Right hindlimb (tissue), 1 donor: Measurements from ENCODE around the gene ITGA2.

Source experiments
- DNase-seq: peaks from one replicate; pipeline ENCODE4 v3.0.0-alpha.2; 2018

The ITGA2 gene

GRCh38 chr5:52989781-52990527, 802 bp downstream of the ITGA2 start:
- DNase-seq = peak; percentile 71

DNA sequence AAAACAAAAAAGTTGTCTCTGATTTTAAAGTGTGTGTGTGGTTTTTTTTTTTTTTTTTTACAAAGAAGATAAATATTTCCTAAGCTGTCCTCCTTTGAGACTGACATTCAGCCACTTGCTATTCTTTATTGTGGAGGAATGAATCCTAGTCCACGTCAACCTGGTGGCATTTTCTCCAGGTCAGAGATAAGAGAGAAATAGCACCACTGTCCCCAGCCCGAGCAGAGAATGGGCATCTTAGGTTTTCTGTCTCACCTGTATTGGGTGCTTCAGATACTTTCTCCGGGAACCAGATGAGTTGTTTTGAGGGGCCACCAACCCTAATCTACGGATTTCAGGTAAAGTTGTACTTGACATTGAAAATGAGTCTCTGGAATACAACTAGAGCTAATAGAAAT, 1.4 kb downstream of the ITGA2 start:
- DNase-seq = no peak

DNA sequence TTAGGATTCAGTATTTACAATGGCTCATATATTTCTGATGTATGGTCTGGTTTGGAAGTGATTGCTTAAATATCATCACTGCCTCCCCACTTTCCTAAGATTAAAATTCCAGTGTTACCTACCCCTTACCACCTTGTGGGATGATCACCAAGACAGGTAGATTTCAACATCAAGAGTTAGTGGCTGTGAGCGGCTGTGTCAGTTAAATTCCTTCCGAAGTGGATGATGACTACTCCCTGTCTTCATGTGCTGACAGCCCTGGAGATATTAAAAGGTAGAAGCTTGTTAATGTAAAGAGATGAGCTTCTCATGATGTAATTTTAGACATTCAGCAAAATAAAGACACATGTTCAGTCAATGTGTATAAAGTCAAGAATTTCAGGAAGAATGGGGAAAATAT, 4.2 kb downstream of the ITGA2 start:
- DNase-seq = no peak

GRCh38 chr5:52994266-52994665, 5.1 kb downstream of the ITGA2 start:
- DNase-seq = no peak

DNA sequence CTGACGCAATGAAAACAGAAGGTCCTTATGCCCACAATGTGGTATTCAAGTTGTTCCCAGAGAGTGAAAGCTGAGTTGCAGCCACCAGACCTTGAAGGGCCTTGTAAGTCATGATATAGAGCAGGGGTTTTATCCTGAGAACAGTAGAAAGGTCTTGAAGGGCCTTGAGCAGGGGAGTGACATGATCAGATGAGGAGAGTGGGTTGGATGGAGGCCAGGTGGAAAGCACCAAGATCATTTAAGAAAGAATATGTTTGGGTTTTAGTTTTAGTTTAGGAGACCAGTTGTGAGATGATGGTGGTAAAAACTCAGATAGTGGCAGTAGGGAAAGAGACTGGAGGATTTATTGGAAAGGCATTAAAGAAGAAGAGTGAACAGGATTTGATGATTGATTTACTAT, 5.9 kb downstream of the ITGA2 start:
- DNase-seq = no peak

DNA sequence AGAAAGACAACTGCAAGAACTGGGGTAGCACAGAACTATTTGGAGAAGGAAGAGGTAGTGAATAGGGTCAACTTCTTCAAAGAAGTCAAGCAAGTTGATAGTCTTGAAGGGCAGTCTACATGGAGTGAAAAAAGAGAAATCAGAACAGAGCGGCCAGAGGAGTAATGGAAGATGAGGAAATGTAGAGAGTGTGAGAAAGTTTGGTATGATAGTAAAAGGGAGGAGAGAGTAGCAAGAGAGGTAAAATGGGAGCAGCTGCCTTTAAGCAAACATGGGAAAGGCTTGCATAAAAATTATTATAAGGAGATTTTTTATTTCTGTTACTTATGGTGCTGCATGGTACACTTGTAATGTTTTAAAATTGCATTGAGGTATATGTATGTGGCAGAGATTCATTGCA, 6.8 kb downstream of the ITGA2 start:
- DNase-seq = no peak

DNA sequence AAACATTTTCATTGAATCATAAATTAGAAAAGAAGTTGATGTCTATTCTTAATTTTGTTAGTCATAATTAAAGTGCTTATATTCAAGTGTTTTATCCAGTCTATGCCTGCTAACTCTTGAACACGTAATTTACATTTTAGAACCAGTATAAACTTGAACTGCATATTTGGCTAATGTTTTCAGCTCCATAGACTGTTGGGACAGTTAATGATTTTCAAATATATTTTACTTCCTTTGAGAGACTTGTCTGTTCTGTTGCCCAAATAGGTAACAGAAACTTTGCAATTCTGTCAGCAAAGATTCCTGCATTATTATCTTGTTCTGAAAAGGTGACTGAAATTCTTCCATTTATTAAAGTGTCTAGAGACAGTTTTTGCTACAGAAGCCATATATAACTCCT, 7.8 kb downstream of the ITGA2 start:
- no peak for DNase-seq

- no peak for DNase-seq
Observed at GRCh38 chr5:52997424-52997823, 8.3 kb downstream of the ITGA2 start.

- no peak for DNase-seq
Observed at GRCh38 chr5:52998552-52999313, 9.6 kb downstream of the ITGA2 start.

- DNase-seq = no peak
Observed at GRCh38 chr5:52999344-52999949, 10.3 kb downstream of the ITGA2 start.

DNA sequence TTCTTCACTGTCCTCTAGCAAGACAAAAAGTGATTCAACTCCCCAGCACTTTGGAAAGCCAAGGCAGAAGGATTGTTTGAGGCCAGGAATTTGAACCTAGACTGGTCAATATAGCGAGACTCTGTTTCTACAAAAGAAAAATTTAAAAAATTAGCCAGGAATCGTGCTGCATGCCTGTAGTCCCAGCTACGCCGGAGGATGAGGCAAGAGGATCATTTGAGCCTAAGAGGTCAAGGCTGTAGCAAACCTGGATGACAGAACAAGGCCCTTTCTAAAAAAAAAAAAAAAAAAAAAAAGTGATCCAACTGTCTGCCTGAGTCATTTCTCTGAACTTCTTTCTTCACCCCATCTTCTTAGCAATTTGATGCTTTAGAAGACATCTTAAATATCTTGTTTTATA, 12.4 kb downstream of the ITGA2 start:
- no peak for DNase-seq

GRCh38 chr5:53002491-53002890, 13.3 kb downstream of the ITGA2 start:
- DNase-seq = no peak

DNA sequence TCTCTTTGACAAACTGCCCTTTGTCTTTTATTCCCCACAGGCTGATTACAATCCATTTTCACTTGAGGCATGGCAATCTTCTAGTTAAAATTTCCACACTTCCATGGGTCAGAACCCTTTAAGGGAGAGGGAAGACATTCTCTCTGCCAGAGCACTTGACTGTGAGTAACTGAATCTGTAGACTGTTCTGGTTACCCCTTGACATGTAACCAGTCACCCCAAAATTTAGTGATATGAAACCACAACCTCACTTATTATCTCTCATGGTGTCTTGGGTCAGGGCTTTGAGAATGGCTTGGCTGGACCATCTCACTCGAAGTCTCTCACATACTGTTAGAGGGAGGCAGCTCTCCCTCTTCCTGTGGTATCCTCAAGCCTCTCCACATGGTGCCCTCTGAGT, 14.0 kb downstream of the ITGA2 start:
- DNase-seq = no peak

- no peak for DNase-seq
Observed at GRCh38 chr5:53006911-53007890, 18.0 kb downstream of the ITGA2 start.

GRCh38 chr5:53008751-53009150, 19.6 kb downstream of the ITGA2 start:
- DNase-seq = no peak

GRCh38 chr5:53009816-53010215, 20.7 kb downstream of the ITGA2 start:
- no peak for DNase-seq

- DNase-seq = no peak
Observed at GRCh38 chr5:53010814-53011213, 21.7 kb downstream of the ITGA2 start.

GRCh38 chr5:53011233-53011632, 22.1 kb downstream of the ITGA2 start:
- no peak for DNase-seq

GRCh38 chr5:53013857-53014256, 24.7 kb downstream of the ITGA2 start:
- no peak for DNase-seq

DNA sequence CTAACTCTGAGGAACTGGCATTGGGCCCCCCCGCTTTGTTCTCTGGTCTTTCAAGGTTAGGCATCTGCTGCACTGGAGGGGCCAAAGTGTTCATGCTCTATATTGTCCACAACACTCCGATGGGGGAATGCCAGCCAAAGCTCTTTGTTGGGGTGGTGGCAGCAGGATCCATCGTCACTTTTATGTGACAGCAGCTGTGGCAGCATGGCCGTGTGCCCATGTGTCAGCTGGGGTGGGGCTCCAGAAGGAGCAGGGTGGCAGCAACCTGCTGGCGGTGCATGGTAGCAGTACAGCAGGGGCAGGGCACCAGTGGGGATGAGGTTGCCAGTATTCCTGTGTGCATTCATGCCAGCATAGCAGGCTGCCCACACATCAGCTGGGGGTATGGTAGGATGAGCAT, 28.2 kb downstream of the ITGA2 start:
- DNase-seq = no peak

- no peak for DNase-seq
Observed at GRCh38 chr5:53017794-53018391, 28.7 kb downstream of the ITGA2 start.

DNA sequence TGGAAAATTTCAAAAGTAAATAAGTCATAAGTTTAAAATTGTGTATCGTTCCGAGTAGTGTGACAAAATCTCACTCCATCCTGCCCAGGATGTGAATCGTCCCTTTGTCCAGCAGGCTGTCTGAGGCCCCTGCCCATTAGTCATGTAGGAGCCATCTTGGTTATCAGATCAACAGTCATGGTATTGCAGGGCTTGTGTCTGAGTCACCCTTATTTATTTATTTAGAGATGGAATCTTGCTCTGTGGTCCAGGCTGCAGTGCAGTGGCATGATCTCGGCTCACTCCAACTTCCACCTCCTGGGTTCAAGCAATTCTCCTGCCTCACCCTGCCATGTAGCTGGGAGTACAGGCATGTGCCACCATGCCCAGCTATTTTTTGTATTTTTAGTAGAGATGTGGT, 30.2 kb downstream of the ITGA2 start:
- no peak for DNase-seq
